GM18505 (cell line): ENCODE measurements around the gene CLSTN3.
"Not testable (repeated sequence)": the region's sequence is repeated elsewhere in the genome, so short reads cannot be mapped to it uniquely, and the experiment has no call there.

Experiments used
- ATAC-seq: cut with Tn5 transposase; IDR thresholded peaks from one replicate; pipeline ENCODE4 v1.9.1; 2021; ENCODE audit not compliant: unreplicated experiment
- POLR2A ChIP-seq: IDR thresholded peaks from 4 replicates; pipeline ENCODE4 v1.6.1; 2011; ENCODE audit warnings: borderline replicate concordance; ENCODE audit not compliant: insufficient read depth, insufficient read length; ENCODE audit errors: extremely low read depth

Gene CLSTN3

GRCh38 chr12:7155471-7156034 is 25.4 kb downstream of the CLSTN3 start:
- ATAC-seq, result no peak
- no peak for TF ChIP-seq POLR2A

GRCh38 chr12:7156259-7157197 is 26.4 kb downstream of the CLSTN3 start:
- no peak for ATAC-seq
- TF ChIP-seq POLR2A, result no peak

- no peak for ATAC-seq
- TF ChIP-seq POLR2A, result no peak
Measured at GRCh38 chr12:7157391-7157790, 27.2 kb downstream of the CLSTN3 start.

GRCh38 chr12:7158781-7159609 is 28.8 kb downstream of the CLSTN3 start:
- no peak for TF ChIP-seq POLR2A
- no peak for ATAC-seq

GRCh38 chr12:7160183-7160582 is 30.0 kb downstream of the CLSTN3 start:
- TF ChIP-seq POLR2A, result no peak
- ATAC-seq, result no peak

- ATAC-seq, result no peak
Measured at GRCh38 chr12:7161327-7161726, 31.2 kb downstream of the CLSTN3 start.

GRCh38 chr12:7161811-7162210 is 31.6 kb downstream of the CLSTN3 start:
- no peak for ATAC-seq
- TF ChIP-seq POLR2A, result no peak

More at GRCh38 chr12:7161327-7161726, 31.2 kb downstream of the CLSTN3 start:
- no peak for TF ChIP-seq POLR2A

GRCh38 chr12:7162691-7163114 is 32.5 kb downstream of the CLSTN3 start:
- TF ChIP-seq POLR2A, result no peak
- no peak for ATAC-seq

GRCh38 chr12:7169951-7170350 is 39.8 kb downstream of the CLSTN3 start:
- TF ChIP-seq POLR2A, result no peak
- no peak for ATAC-seq

- TF ChIP-seq POLR2A, result no peak
- no peak for ATAC-seq
Measured at GRCh38 chr12:7171854-7172253, 41.7 kb downstream of the CLSTN3 start.

- TF ChIP-seq POLR2A, result no peak
- no peak for ATAC-seq
Measured at GRCh38 chr12:7175493-7175892, 45.3 kb downstream of the CLSTN3 start.

- no peak for TF ChIP-seq POLR2A
Measured at GRCh38 chr12:7176595-7176994, 46.4 kb downstream of the CLSTN3 start.

GRCh38 chr12:7178481-7178880 is 48.3 kb downstream of the CLSTN3 start:
- no peak for ATAC-seq
- no peak for TF ChIP-seq POLR2A

More at GRCh38 chr12:7176595-7176994, 46.4 kb downstream of the CLSTN3 start:
- no peak for ATAC-seq

GRCh38 chr12:7180685-7181084 is 50.5 kb downstream of the CLSTN3 start:
- ATAC-seq, result no peak
- no peak for TF ChIP-seq POLR2A

GRCh38 chr12:7186058-7186457 is 55.9 kb downstream of the CLSTN3 start:
- ATAC-seq, result not testable (repeated sequence)
